NCI-H82 treated with DMSO at 0.1 percent for 48 hours (cell line): ENCODE results near the gene ZKSCAN7.
"Not testable (repeated sequence)": the region's sequence is repeated elsewhere in the genome, so short reads cannot be mapped to it uniquely, and the experiment has no call there.

Source experiments
- DNase-seq: peaks from one replicate; lab custom pipeline; 2025; ENCODE audit not compliant: unreplicated experiment; lab: John Stamatoyannopoulos, UW

Gene ZKSCAN7

DNA sequence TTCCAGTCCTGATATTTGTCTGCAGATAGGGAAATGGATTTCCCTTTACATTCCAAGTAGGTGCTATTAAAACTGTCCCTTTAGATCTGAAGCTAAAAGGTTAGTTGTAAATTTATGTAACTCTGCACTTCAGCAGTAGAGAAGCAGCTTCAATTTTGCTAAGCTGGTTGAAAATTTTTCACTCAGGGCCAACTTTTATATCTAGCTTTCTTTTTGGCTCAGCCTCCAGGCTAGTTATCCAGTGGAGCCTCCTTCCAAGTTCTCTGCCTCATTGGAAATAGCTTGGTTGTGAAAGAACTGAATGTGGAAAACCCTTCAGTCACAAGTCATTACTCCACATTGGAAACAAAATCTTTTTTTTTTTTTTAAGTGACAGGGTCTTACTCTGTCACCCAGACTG lies 21.6 kb downstream of the ZKSCAN7 start:
- no peak for DNase-seq

DNA sequence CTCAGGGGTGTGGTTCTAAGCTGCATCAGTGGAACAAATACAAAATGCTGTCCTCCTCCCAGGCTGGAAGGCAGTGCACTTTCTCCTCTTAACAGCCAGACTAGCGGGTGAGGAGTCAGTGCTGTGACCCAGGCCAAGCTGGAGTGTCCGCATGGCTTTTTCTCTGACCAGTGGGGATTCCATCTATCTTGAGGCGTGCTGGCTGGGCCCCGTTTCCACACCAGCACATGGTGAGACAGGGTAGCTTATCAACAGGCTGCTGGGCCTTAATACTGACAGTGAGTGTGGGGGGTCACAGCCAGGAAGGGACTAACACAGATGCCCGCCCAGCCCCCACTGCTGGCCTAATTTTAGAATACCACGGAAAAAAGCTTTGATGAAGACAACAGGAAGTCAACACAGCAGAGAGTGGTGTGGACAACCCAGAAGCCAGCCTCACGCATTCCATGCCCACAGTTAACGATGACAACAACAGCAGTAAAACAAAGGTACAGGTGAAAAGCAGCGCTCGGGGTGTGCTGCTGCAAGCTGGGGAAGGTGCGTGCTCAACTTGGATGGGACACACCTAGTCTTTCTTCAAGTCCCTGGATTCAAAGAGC lies 22.5 kb downstream of the ZKSCAN7 start:
- not testable (repeated sequence) for DNase-seq

DNA sequence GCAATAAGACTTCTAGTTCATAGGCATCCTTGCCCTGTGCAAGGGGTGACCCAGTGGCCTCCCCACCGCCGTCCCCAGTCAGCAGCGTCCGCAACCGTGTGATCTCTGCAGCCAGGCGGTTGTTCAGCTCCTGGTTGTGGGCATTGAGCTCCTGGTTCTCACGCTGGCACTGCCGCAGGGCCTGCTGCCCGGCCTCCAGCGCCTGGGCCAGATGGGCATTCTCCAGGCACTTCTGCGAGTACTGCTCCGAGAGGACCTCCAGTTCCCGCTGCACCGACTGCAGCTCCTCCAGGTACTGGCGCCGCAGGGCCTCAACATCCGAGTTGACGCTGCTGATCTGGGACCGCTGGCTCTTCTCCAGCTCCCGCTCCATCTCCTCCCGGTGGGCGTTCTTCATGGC lies 23.3 kb downstream of the ZKSCAN7 start:
- DNase-seq: not testable (repeated sequence)

DNA sequence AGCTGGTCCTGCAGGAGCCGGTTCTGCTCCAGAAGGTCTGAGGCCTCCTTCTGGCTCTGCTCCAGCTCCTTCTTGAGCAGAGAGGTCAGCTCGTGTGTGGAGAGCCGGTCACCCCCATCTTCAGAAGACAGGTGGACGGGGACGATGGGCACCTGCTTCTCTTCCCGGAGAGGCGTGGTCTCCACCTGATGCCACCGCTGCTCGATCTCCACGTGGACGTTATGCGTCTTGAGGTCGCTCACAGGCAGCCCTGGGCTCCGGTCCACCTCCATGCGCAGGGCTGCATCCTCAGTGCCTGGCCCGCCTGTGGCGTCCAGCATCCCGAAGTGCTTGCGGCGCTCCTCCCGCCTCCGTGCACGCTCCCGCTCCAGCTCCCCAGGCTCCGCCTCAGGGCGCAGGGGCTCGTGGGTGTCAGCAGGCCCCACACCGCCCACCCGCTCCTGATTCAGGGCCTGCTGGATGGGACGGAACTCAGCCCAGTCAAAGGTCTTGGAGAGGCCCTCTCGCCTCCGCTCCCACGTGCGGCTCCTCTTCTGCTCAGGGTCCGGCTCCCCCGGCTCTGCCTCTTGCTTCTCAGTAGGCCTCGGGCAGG lies 24.0 kb downstream of the ZKSCAN7 start:
- not testable (repeated sequence) for DNase-seq

DNA sequence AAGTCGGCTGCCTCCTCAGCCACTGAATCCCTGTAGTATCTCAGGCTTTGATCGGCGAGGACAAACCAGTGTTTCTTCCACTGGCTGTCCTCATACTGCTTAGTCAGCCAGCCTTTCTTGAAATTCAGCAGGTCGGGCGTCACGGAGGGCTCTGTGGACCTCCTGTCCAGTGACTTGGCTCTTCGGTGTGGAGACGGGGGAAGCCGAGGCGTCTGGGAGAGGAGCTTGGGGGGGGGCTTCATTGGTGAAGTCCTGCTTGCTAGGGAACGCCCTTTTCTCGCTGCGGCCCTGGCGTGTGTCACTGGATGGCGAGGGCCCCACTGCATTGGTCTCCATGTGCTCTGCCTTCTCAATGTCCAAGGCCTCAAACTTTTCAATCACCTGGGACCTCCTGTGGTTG lies 24.8 kb downstream of the ZKSCAN7 start:
- not testable (repeated sequence) for DNase-seq

DNA sequence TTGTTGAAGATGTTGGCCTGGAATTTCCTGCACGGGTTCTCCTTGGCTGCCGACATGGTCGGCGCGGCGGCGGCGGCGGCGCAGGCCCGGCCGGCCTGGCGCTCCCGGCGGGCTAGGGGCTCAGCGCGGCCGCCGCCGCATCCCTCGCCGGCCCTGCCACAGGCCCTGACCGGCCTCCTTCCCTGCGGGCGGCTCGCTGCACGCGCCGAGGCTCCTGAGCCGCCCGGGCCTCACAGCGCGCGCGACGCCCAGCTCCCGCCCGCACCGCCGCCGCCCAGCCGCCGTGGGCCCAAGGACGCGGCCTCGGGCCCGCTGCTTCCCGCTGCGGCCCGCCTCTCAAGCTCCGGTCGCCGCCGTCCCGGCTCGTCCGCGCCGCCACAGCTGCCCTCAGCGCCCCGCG lies 26.0 kb downstream of the ZKSCAN7 start:
- not testable (repeated sequence) for DNase-seq

DNA sequence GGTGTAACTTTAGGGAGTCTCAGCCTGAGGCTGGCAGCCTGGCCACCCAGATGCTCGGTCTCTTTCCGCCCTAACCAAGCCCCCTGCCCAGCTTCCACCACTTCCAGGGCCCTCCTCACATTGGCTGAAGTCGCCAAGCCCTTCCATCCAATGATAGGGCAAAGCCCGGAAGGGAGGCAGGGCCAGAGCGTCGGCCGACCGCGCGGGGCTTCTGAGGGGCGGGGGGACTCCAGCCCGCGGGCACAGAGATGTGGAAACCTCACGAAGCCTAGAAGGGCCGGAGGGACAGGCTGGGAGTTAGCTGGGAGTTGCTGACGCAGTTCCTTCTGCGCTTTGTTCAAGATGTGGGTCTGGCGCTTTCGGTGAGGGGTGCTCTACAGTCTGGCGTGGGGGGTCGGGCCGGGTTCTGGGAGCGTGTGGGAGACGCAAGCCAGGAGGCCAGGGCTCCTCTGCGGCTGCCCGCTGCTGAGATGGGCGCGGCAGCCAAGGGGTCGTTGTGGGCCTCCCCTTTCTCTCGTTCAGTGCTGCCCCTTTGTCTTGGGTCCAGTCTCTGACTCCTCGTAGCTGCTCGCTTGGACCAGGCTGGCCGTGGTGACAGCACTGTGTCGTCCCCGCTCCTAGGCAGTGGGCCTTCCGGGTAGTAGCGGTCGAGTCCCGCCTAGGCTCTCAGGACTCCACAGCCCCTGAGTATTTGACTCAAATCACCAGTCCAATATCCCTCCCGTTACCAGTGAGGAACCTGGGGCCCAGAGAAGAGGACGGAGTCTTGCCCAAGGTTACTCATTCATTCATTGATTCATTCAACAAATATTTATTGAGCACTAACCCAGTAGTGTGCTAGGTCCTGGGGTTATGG lies 29.9 kb downstream of the ZKSCAN7 start, which contains the start of gene ZNF660:
TSS of gene ZNF660 (plus strand) at position 319 of the 856 bp plus-strand sequence. CDS start 9,230 bp downstream, outside the sequence.
- peak; percentile 73 for DNase-seq

DNA sequence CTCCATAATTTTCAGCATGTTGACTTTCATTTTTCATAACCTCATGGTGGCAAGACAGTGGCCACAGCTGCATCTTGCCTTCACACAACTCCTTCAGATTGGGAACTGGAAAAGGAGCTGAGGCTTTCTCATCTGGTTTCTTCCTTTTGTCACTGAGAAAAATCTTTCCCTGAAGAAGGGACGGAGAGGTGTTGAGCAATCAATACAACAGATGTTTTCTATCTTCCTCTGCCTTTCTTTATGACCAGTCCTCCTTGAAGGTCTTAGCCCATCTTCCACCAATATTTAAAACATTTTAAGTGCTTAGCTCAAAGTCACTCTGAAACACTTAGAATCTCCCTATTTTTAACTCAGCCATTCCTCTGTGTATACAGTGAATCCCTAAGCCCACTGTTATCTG lies 41.6 kb downstream of the ZKSCAN7 start:
- no peak for DNase-seq

DNA sequence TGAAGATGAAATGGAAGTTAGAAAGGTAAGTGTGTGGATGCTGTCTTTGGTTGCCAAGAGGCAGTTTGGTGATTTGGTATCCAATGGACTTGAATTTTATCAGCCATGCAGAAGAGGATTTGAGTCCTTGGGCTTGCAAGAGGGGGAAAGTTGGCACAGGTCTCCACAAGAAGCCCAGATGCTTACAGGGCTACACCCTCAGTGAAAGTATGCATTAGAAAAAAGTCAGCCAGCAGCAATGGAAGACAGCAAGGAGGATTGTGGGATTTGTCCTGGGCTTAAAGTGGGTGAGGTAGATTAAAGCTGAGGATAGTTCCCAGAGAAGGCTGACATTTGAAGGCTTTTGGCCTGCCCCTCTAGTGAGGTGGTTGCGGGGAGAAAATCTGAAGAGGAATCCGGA lies 46.8 kb downstream of the ZKSCAN7 start:
- DNase-seq: no peak

DNA sequence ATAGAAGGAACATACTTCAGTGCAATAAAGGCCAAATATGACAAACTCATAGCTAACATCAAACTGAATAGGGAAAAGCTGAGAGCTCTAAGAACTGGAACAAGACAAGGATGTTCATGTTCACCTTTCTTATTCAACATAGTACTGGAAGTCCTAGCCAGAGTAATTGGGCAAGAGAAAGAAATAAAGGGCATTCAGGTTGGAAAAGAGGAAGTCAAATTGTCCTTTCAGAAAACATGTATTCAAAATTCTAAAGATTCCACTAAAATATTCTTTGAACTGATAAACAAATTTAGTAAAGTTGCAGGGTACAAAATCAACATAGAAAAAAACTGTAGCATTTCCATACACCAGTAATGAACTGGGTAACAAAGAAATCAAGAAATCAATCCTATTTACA lies 57.7 kb downstream of the ZKSCAN7 start:
- no peak for DNase-seq
